Measurements from ENCODE around the gene ANKRD27.
"Not testable (repeated sequence)": the region's sequence is repeated elsewhere in the genome, so short reads cannot be mapped to it uniquely, and the experiment has no call there.

The ANKRD27 gene

GRCh38 chr19:32595491-32595890, 79.5 kb downstream of the ANKRD27 start:
- DNase-seq, result no peak

- no peak for DNase-seq
Measured at GRCh38 chr19:32594021-32594420, 81.0 kb downstream of the ANKRD27 start.

- not testable (repeated sequence) for DNase-seq
Measured at GRCh38 chr19:32587747-32588504, 87.1 kb downstream of the ANKRD27 start.

DNA sequence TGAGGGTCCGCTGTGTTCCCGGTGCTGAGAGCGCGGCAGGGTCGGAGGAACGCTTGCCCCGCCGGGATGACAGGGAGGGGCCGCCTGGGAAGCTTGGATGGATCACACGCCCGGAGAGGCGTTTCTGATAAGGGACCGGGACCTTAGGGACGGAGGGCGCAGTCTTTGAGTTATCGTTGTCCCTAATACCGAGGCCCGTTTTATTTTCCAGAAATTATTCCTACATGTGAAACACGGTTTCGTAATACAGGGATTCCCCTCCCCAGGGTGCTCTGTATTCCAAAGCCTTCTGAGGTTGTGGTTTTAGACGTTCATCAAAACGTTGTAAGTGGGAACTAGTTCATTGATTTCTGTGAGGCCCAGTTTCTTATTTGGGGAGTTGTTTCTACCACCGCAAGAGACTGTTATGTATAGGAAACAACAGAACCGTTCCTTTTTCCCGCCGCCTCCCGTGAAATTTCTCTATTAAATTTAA, 93.2 kb downstream of the ANKRD27 start:
- peak in 1 of 2 experiments; percentile 29 for DNase-seq

- peak; percentile 85 to 98 for DNase-seq
Measured at GRCh38 chr19:32580901-32581704, 93.9 kb downstream of the ANKRD27 start, which contains the start of gene PDCD5. Gene PDCD5, plus strand, starts transcription at chr19:32581190. Its CDS starts 72 bp downstream, at chr19:32581262.

DNA sequence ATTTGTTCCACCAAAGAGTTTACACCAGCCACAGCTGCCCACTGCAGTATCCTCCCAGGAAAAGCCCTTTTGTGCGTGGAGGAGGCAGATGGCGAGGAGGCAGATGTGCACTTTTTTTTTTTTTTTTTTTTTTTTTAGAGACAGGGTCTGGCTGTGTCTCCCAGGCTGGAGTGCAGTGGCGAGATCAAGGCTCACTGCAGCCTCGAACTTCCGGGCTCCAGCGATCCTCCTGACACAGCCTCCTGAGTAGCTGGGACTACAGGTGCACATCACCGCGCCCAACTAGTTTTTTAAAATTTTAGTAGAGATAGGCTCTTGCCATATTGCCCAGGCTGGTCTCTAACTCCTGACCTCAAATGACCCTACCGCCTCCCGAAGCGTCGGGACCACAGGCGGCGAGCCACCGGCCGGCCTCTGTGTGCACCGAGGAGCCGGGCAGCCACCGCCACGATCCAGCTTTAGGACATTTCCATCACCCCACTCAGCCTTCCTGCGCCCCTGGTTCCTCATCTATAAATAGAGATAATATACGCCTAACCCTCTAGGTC, 94.6 kb downstream of the ANKRD27 start:
- peak in 1 of 2 experiments; percentile 38 for DNase-seq

DNA sequence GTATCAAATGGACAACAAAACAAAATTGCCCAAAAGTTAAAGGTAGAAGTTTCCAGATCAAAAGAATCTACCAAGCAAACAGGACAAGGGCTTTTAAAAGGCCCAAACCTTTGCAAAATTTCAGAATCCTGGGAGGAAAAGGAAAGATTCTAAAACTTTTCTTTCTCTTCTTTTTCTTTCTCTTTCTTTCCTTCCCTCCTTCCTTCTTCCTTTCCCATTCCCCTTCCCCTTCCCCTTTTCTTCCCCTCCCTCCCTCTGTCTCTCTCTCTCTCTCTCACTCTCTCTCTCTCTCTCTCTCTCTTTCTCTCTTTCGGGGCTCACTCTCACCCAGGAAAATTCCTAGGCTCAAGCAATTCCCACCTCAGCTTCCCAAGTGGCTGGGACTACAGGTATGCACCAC, 98.2 kb downstream of the ANKRD27 start:
- DNase-seq, result no peak

GRCh38 chr19:32573492-32573794, 101.5 kb downstream of the ANKRD27 start:
- DNase-seq, result no peak

GRCh38 chr19:32572700-32573491, 102.1 kb downstream of the ANKRD27 start:
- not testable (repeated sequence) for DNase-seq

- not testable (repeated sequence) for DNase-seq
Measured at GRCh38 chr19:32571471-32572075, 103.4 kb downstream of the ANKRD27 start.

DNA sequence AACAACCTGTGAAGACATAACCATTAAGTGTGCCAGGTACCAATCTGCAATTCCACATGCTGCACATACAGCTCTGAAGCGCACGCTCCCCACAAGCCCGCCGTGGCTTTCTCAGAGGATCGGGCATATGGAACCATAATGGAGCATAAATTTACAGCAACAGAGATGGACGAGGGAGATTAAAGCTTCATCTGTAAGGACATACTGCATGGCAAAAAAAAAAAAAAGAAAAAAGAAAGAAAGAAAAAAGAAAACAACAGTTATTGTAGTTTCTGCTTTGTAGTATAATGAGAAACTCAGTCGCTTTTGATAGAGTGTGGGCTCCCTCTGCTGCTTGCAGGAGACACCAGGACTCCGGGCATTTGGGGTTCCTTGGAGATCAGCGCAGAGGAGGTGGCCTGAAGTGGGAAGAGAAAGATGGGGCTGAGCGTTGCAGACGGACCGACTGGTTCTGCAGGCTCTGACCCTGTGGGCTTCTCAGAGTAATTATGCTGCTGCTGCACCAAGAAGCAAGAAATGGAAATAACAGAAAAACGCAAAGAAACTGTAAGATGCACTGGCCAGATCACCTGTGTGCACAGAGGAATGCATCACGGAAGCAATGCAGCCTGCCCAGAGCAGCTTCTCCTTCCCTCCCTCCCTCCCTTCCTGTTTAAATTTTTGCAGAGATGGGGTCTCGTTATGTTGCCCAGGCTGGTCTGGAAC, 104.7 kb downstream of the ANKRD27 start:
- peak; percentile 10 to 69 for DNase-seq

DNA sequence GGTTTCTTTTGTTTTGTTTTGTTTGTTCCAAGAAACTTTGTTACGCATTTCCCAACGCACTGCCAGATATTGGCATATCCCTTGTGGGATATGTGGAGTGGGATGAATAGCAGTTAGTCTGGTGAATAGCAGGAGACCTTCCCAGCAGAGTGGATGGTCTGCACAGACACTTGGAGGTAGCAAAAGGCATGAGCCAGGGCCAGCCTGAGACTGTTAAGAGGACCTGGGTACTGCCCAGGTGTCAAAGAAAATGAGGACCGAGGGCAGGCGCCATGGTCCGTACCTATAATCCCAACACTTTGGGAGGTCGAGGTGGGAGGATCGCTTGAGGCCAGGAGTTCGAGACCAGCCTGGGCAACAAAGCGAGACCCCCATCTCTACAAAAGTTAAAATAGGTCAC, 107.5 kb downstream of the ANKRD27 start:
- DNase-seq, result no peak

DNA sequence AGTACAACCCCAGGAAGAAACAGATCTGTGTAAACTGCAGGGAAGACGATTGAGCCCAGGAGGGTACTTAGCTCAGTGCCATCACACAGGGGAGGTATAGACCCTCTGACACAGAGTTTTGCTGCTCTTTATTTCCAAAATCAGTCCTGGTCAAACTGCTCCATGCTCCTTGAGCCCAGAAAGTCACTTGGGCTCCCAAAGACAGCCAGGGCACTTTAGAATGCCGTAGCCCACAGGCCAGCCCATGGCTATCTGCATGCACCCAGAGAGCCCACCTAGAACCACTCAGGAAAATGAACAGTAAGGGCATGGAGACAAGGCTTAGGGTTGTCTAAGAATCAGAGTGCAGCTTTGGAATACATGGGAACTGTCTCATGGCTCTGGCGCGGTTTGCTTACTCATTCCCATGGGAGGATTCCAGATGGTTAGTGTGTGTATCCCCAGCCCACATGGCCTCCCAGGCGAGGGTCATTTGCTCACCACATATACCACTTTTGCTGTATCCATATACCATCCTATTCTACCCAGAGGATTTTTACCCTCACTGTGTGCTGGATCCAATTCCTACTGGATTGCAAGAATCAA, 108.6 kb downstream of the ANKRD27 start:
- DNase-seq, result peak in 1 of 2 experiments; percentile 57

- no peak for DNase-seq
Measured at GRCh38 chr19:32563761-32564160, 111.2 kb downstream of the ANKRD27 start.

GRCh38 chr19:32558607-32559228, 116.3 kb downstream of the ANKRD27 start:
- DNase-seq, result no peak

DNA sequence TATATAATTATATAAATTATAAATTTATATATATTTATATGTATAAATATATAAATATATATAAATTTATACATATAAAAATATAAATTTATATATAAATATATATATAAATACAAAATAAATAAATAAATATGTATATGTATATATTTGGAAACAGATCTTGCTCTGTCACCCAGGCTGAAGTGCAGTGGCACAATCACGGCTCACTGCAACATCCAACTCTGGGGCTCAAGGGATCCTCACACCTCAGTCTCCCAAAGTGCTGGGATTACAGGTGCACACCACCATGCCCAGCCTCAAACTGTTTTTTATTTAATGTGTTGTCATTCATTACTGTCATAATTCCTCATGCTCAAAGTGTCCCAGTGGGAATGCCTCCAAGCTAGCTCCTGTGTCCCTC, 119.2 kb downstream of the ANKRD27 start:
- no peak for DNase-seq

DNA sequence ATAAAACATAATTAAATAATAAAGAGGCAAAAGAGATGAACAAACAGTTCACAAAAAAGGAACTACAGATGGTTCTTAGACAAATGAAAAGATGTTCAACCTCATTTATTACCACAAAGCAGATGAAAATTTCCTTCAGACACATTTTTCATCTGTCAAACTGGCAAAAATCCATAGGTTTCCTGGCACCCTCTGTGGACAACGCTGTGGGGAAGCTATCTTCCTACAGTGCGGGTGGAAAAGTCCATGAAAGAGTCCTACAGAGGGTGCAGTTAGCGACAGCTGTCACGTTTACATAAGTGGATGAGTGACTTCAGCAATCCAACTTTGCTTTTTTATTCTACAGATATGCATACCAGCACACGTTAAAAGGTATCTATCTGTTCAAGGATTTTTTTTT, 124.3 kb downstream of the ANKRD27 start:
- DNase-seq, result peak; percentile 57 to 92

All from NCI-H446 (cell line).